ENCODE data around the gene RNFT2.
"Not testable (repeated sequence)": the region's sequence is repeated elsewhere in the genome, so short reads cannot be mapped to it uniquely, and the experiment has no call there.

The RNFT2 gene

GRCh38 chr12:116812238-116812637 lies 74.1 kb downstream of the RNFT2 start:
- DNase-seq (ENCODE audit: low spot score), result no peak
- H3K4me3 ChIP-seq, result no peak overlapping the region
- TF ChIP-seq, protein P1, sequence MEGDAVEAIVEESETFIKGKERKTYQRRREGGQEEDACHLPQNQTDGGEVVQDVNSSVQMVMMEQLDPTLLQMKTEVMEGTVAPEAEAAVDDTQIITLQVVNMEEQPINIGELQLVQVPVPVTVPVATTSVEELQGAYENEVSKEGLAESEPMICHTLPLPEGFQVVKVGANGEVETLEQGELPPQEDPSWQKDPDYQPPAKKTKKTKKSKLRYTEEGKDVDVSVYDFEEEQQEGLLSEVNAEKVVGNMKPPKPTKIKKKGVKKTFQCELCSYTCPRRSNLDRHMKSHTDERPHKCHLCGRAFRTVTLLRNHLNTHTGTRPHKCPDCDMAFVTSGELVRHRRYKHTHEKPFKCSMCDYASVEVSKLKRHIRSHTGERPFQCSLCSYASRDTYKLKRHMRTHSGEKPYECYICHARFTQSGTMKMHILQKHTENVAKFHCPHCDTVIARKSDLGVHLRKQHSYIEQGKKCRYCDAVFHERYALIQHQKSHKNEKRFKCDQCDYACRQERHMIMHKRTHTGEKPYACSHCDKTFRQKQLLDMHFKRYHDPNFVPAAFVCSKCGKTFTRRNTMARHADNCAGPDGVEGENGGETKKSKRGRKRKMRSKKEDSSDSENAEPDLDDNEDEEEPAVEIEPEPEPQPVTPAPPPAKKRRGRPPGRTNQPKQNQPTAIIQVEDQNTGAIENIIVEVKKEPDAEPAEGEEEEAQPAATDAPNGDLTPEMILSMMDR (IDR thresholded peaks at IDR 0.05), result no peak
- no peak overlapping the region for H3K27ac ChIP-seq

- no peak for DNase-seq (ENCODE audit: low spot score)
- H3K27ac ChIP-seq, result no peak overlapping the region
- H3K4me3 ChIP-seq, result no peak overlapping the region
- TF ChIP-seq, protein P1 (IDR thresholded peaks at IDR 0.05), result no peak
Observed at GRCh38 chr12:116813271-116814041, 75.3 kb downstream of the RNFT2 start.

DNA sequence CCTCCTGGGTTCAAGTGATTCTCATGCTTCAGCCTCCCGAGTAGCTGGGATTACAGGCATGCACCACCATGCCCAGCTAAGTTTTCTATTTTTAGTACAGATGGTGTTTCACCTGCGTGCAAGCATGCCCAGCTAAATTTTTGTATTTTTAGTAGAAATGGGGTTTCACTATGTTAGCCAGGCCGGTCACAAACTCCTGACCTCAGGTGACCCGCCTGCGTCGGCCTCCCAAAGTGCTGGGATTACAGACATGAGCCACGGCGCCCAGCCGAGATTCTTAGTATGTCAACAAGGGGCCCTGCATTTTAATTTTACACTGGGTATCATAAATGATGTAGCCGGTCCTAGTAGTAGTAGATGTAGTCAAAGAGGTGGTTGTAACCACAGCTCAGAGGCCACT lies 76.7 kb downstream of the RNFT2 start:
- H3K27ac ChIP-seq; H3K4me3 ChIP-seq; DNase-seq (ENCODE audit: low spot score): not testable (repeated sequence)

DNA sequence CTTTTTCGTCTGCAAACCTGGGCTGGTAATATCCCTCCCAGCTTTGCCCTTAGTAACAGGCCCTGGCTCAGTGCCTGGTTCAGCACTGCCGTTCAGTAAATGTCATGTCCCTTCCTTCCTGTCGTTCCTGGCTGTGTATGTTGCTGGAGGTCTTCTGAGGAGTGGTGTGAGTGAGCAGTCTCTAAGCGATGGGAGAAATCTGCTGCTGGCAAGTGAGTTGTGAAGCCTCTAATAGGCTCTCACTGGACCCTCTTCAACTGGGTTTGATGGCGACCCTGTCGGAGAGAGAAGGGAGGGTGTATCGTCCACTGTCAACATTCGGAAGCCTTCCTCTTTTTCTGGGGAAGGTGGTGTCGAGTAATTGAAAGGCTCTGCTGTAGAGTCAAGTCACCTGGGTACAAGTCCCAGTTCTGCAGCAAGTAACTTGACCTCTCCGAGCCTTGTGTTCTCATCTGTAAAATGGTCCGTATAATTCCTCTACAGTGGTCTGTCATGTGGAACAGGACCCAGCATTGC lies 80.3 kb downstream of the RNFT2 start:
- DNase-seq (ENCODE audit: low spot score), result no peak
- peak overlapping the region; percentile 79 for H3K4me3 ChIP-seq
- TF ChIP-seq, protein P1 (IDR thresholded peaks at IDR 0.05), result no peak
- H3K27ac ChIP-seq, result peak overlapping the region; percentile 91 to 93

DNA sequence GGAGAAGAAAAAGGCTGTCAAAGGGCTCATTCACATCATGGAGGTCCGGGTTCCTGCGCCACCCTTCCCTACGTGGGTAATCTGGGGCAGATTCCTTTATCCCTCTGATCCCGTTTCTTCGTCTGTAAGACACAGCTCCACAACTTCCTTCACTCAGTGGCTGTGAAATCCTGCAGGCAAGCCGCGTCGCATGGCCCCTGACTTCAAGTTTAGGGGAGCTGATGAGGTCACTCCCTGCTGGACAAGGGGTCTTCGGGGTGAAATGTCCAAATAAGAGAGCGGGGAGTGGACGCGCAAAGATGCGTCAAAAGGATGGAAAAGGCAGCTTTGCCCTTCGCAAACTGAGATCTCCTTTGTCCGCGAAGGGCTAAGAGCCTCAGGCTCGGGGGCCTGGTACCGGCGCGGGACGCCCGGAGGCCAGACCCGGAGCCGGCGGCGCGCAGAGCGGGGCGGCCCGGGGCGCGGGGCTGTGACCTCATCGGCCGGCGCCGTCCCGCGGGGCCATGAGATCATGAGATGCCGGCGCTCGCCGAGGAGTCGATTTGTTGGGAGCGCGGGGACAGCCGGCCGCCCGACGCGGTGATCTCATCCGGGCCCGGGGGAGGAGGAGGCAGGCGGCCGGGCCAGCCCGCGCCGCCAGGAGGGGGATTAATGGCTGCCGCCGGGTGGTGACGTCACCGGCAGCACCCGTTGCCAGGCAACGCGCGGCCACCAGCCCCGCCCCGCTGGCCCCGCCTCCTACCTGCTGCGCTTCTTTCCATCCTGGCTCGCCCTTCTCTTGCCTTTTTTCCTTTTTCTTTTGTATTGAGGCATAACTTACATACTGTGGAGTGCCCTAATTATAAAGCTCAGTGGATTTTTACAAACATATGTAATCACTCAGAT lies 81.1 kb downstream of the RNFT2 start:
- Histone ChIP-seq H3K27ac (peak overlapping the region; percentile 91 to 93), H3K4me3 (peak overlapping the region; percentile 79)
- TF ChIP-seq, protein P1 (IDR thresholded peaks at IDR 0.05), result no peak
- peak; percentile 94 for DNase-seq (ENCODE audit: low spot score)

DNA sequence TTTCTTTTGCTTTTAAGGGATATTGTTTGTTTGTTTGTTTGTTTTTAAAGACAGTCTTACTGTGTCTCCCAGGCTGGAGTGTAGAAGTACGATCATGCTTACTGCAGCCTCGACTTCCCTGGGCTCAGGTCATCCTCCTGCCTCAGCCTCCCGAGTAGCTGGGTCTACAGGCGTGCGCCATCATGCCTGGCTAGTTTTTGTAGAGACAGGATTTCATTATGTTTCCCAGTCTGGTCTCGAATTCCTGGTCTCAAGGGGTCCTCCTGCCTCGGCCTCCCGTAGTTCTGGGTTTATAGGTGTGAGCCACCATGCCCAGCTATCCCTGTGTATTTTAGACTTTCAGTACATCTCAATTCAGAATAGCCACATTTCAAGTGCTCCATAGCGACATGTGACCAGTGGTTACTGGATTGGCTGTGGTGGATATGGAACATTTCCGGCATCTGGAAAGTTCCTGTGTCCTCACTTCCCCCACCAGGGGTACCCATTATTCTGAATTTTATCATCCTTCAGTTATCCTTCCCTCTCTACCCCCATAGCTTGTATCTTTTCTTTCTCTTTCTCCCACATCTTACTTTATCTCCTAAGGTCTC lies 82.0 kb downstream of the RNFT2 start:
- H3K4me3 ChIP-seq, result no peak overlapping the region
- TF ChIP-seq, protein P1 (IDR thresholded peaks at IDR 0.05), result no peak
- H3K27ac ChIP-seq, result no peak overlapping the region

DNA sequence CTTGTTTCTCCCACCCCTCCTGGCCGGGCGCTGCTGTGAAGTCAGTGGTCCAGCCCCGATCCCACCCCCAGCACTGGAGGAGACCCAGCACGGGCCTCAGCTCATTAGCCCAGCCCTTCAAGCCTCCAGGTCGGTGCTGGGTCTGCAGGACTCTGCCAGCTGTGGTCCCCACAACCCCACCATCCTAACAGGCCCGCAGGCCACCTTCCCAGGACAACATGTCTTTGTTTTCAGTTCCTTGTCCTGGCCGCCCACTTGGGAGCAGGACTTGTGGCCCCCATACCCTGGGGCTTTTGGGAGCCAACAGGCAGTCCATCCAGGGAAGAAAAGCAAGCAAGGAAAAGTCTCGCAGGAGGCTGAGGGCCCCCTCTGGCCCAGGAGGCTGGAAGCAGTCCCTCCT lies 83.2 kb downstream of the RNFT2 start:
- Histone ChIP-seq H3K27ac (no peak overlapping the region), H3K4me3 (no peak overlapping the region)
- TF ChIP-seq, protein P1 (IDR thresholded peaks at IDR 0.05), result no peak
- DNase-seq (ENCODE audit: low spot score), result no peak

More for the DNA sequence above, 82.0 kb downstream of the RNFT2 start:
- DNase-seq (ENCODE audit: low spot score), result no peak
